DMS153 treated with DMSO at 0.1 percent for 48 hours (cell line): ENCODE measurements around the gene CNN3.
A peak's percentile ranks its signal among the peaks of the same experiment; 100 is the strongest.

Experiments used
- DNase-seq: peaks from one replicate; lab custom pipeline; 2025; ENCODE audit not compliant: unreplicated experiment; lab: John Stamatoyannopoulos, UW

Gene CNN3

DNA sequence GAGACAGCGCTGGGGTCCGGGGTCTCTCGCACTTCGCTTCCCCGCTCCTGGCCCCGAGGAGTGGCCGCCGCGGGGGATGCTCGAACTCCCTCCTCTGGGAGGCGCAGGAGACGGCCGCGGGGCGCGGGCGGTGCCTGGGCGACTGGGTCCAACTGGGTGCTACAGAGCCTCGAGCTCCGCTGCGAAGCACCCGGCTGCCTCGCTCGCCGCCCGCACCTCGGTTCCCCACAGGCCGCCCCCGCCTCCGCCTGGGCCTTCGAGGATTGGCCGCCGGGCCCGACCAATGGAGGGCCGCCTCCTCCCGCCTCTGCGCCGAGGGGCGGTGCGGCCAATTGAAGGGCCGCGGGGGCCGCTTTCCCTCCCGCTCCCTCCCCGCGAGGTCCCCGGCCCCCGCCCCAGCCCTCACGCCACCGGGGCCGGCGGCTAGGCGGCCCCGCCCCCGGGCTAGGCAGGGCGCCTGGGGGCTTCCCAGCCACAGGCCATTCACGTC, at the start of gene CNN3:
TSS of gene CNN3 (minus strand) at position 196 of the 490 bp plus-strand sequence. CDS start 216 bp downstream, outside the sequence.
- DNase-seq = peak; percentile 75

DNA sequence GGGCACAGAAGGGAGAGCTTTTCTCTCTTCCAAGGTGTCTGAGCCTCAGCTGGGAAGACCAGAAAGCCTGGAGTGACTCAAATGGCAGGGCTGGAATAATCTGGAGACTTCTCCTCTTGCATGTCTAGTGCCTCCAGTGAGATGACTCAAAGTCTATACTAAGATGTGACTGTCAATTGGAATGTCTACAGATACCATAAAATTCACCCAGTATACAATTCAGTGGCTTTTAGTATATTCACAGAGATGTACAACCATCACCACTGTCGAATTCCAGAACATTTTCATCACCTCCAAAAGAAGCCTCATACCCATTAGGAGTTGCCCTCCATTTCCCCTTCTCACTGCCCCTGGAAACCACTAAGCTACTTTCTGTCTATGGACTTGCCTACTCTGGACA, 47.9 kb upstream of the CNN3 start:
- DNase-seq = no peak

DNA sequence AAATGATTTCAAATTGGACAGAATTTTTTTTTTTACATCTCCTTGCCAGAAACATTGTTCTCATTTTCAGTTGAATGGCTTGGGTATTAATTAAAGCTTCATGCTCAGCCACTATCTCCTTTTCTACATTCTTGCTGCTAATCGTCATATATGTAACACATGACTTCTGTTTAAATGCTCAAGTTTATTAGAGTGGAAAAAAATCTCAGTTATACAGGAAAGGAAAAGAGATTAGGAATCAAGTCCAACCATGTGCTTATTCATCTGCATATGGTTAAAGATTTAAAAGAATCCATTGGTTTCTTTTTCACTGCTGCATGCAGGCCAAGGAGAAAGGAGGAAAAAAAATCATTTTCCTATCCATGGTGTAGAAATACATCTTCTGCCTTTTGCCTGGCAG, 47.3 kb upstream of the CNN3 start:
- DNase-seq = no peak

DNA sequence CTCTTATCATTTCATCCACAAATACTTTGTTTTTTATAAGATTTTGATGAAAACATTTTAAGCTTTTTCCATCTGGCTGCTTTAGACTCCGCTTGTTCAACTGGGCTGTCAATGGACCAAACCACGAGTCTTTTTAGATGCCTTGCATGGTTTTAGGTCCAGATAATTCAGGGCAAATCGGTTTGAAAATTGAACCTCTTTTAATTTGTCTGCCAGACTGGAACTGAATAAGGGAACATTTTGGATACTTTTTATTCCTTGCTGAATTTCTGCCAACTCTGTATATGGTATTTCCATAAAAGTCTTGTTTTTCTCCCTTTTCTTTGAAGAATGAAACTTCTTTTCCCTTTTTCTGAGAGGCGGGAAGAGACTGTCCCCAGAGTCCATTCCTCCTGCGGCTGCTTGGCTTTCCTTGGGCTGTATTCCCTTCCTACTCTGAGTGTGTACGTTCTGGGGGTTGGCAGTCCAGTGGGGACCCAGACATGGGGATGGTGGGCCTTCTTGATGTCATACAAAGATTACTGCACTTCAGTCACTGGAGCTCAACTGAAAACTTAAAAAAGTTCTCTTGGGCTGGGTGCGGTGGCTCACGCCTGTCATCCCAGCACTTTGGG, 46.5 kb upstream of the CNN3 start:
- DNase-seq = no peak

DNA sequence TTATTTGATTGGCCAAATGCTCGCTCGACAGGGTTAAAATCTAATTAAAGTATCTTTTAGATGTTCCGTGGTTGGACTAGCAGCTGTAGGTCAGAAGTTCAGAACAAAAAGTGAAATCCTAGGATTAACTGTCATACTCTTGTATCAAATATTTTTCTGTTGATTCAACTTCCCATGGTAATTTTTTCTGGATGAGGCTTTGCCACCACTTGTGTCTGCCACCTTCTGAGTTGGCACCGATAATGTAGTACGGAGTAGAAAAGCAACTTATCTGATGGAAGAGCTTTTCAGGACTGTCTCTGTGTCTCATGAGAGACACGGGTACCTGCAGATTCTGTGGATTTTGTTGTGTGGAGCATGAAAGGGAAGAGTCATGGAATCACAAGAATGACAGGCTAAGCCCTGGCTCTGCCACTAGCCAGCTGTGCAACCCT, 44.6 kb upstream of the CNN3 start:
- DNase-seq = no peak

DNA sequence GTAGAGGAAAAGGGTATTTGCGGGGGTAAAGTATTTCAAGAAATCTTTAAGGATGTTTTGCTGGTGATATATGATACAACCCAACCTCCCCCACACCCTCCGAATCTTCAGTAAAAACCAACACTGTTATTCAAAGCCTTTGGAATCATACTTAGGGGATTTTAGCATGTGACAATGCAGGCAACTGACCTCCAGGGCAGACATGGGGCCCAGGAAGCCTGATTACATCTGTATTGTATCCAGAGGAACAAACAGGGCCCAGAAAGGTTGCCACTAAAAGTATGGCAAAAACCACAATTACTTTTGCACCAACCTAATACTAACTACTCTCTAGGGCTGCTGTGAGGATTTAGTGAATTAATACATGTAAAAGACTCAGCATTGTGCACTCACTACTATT, 43.9 kb upstream of the CNN3 start:
- DNase-seq = no peak

DNA sequence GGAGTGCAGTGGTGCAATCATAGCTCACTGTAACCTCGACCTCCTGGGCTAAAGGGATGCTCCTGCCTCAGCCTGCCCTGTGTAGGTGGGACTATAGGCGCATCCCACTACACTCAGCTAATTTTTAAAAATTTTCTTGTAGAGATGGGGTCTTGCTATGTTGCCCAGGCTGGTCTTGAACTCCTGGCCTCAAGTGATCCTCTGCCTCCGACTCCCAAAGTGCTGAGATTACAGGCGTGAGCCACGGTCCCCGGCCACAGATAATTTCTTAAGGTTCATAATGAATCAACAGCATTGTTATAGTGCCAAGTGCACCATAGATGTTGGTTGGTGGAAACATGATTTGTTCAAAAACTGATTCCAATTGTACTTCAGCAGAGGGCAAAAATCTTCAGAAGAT, 42.2 kb upstream of the CNN3 start:
- DNase-seq = no peak

DNA sequence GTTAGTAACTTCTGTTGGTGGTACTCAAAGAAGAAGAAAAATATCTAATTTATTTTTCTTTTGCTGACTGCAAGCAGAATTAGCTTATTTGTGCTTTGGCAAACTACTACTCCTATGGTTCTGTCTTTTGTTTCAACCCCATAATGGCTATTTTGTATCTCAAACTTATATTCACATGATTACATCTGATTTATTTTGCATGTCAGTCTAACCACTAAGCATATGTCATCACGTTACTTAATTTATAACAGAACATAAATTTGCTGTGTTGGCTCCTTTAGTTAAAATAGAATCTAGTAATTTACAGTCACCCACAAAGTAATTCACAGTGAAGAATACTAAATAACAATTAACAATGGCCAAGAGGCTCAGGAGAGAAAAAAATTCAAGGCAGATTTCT, 39.1 kb upstream of the CNN3 start:
- DNase-seq = no peak

DNA sequence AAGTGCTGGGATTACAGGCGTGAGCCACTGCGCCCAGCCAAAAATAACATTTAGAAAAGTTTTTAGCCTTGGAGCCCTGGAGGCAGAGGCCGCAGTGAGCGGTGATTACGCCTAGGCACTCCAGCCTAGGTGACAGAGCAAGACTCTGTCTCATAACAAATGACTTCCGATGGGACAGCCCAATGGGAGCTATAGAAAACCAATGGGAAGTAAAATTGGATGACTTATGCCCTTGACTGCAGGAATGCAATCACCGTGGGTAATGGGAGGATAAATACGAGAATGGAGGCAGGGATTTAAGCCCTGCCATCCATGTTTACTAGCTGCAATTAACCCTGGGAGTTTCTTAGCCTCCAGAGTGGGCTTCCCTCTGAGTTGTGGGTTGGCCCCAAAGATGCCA, 37.0 kb upstream of the CNN3 start:
- DNase-seq = no peak

DNA sequence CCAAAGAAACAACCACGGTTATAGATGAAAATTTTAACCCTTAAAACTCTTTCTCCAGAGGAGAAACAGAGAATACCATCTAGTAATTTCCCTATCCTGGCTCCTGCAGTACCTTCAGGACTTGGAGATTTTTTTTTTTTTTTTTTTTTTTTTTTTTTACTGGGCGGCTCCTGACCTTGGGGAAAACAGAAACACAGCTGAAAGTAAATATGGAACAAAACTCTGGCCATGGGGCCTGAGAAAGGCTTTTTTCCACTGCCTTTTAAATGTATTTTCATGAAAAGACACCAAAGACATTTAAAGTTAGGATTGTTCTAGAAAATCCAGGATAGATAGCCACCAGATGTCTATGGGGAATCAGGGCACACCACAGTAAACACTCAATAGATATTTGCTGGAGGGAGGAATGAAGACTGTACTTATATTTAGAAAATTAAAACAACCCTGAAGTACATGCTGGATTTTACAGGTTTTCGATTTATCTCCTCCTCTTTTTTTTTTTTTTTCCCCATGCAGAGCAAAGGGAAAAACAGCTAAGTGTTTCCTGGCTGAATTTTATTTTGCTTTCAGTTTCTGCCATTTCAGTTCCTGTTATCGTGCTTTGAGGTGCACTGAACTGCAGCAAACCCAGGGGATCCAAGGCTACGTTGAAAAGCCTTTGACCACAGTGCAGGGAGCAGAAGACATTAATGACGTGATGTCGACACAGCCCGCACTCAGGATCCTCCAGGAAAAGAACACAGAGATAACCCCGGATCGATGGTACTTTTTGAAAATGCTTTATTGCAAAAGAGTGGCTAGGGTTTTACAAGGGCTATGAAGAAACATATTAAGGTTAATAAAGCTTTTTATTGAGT, 35.7 kb upstream of the CNN3 start:
- DNase-seq = peak; percentile 23

DNA sequence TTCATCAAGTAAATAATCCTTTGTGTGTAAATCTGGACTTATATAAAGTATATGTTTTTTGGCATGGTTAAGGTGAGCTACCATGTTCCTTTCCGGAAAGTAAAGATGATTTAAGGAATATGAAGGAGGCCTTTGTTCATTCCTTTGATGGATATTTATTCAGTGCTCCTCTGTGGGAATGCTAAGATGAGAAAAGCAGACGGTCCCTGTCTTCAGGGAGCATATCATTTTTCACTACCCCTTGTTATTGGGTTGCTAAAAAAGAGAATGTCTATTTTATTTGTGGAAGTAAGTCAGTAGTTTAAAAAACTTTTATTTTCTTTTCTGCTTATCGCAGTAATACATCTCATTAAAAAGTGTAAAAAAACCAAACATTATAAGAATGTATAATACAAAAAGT, 35.1 kb upstream of the CNN3 start:
- DNase-seq = no peak

DNA sequence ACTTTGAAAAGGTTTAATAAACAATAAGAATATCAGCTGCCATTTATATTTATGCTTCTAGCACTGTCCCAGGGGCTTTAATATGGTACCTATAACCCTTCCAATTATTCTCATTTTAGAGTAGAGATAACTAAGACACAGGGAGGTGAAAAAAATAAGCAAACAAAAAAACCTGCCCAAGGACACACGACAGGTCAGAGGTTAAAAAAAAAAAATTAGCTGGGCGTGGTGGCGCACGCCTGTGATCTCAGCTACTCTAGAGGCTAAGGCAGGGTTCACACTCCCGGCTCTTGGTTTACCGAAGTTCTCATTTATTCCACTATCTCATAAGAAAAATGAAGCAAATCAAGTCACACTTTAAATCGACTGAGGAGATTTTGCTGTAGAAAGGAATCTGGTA, 34.7 kb upstream of the CNN3 start:
- no peak for DNase-seq

DNA sequence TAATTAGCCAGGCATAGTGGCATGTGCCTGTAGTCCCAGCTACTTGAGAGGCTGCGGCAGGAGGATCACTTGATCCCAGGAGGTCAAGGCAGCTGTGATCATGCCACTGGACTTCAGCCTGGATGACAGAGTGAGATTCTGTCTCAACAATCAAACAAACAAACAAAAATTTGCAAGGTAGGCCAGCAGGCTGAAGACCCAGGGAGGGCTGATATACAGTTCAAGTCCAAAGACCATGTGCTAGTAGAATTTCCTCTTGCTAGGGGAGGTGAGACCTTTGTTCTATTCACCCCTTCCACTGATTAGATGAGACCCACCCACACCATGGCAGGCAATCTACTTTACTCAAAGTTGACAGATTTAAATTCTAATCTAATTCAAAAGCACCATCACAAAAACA, 31.2 kb upstream of the CNN3 start:
- DNase-seq = no peak

DNA sequence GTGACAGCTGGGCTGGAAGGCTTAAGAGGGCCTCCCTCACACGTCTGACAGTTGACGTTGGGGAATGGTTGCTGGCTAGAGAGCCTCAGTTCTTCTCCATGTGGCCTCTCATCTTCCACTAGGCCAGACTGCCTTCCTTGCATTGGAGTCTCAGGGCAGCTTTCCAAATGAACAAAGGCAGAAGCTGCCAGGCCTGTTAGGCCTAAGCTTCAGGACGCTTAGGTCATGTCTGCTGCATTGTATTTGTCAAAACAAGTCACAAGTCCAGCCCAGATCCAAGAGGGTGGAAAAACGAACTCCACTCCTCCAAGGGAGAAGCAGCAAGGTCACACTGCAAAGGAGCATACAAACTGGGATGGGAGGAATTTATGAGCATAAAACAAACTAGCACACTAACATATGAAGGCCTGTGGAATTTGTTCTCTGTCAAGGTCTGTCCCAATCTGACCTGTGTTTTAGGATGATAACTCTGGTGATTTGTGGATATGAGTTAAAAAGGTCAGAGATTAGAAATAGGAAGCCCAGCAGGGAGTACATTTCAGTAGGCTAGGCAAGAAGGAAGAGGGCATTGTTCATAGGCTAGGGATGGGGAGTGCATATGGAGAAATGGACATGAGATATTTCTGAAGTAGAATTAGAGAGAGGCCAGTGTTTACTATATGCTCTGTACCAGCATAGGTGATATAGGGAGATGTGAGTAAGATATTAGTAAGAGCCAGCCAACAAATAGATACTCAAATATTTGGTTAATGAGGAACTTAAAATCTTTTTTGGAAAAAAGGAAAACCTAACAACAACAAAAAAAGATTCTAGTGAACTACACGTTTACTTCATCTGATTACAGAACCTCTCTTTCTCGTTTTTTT, 29.1 kb upstream of the CNN3 start:
- no peak for DNase-seq

DNA sequence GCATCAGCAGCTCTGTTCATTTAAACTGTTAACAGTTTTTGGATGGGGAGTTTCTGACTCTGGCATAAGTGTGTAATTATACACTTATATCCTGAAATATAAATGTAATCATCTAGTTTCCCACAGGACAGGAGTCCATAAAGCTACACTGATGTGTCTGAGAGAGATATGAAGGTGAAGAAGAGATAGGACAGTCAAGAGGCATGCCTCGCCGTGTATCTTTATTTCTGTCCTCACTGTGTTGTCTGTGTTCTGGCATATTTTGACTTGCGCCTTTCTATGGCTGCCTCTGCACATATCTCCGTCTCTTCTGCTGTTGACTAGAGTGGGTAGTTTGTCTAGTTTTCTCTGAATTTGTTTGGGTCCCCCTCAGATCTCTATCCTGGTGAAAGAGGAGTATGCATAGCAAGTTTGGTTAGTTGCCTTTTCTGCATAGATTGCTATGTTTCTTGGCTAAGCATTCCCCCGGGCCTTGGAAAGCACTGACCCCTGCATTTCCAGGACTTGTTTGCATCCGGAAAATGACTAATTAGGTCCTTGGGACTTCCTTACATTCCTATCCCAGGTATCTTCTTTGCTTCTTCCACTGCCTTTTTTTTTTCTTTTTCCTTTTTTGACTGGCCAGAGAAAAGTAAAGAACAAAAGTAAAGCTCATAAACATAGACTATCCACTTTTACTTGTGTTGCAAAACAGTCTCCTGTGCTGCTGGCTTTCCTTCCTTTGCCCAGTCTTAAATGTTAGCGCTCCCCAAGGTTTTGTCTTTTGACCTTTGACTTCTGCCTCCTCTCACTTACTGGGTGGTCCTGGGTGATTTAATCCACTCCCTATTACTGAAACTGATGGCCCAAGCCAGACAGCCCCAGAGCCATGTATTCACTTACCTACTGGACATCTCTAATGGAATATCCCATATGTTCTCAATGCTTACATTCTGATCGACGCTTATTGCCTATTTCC, 27.6 kb upstream of the CNN3 start:
- no peak for DNase-seq

DNA sequence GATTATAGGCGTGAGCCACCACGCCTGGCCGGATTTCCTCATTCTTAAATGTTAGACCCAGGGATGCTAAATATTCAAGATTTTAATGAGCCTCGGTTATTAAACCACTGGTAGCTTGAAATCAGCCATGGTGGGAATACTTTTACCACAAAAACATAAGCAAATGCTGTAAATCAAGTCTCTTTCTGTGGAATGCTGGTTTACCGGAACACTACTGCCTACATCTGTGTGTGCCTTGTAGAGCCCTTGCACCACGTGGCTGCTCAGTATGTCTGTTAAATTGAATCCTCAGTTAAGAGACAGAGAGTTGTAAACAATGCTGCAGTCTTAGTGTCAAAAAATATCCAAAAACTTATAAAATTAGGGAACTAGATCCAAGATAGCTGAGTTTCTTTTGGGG, 26.8 kb upstream of the CNN3 start:
- DNase-seq = no peak

DNA sequence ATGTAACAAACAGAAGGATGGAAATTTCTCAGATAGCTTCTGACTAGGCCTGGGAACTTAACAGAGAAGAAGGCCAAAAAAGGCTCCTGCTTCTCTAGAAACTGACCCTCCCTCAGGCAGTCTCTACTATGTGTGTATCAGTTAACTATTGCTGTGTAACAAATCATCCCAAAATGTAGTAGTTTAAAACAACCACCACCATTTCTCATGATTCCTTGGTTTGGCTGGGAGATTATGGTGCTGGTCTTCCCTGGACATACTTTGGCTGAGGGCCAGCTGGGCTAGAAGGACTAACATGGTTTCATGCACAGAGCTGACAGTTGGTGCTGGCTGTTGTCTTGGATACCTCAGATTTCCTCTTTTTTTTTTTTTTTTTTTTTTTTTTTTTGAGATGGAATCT, 26.2 kb upstream of the CNN3 start:
- no peak for DNase-seq

DNA sequence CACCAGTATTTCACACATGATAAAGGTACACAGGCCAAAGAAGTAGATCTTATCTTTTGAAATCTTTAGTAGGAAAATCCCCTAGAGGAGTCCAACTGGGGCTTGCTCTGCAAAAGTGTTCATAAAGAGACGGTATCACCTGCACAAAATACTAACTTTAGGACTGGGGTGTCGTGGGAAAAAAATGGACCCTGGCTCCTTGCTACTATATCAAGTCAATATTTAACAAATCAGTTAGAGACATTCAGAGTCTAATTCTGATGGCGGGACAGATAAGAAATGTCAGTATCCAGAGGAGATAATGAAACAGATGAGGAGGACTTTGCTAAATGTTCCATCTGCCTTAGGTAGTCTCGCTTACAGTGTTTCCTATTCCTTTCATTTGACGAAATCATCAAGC, 25.6 kb upstream of the CNN3 start:
- no peak for DNase-seq

DNA sequence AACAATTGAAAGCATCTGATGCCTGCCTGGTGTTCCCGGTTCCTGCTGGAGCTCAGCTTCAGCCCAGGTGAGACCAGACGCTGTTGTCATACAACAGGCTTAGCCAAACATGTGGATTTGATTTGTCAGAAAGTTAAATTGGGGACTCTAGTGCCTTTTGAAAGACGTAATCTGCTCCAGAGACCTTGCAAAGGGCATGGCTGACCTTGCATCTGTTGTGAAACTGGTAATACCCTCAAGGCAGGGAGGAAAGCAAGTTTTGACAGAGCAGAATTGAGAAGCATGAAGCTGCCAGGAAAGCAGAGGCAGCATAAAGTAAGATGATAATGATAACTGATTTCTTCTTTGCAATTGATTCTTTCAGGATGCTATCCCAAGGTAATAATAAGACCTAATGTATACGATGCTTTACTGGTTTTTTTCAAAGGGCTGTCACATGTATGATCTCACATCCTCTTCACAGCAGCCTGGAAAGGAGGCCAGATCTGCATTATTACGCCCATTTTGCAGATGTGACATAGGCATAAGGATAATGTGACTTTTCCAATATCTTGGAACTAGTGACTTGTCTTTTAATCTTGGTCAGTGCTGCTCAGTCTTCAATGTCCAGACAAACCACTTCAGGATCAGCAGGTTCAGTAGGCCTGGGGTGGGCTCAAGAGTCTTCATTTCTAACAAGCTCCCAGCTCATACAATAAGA, 24.7 kb upstream of the CNN3 start:
- no peak for DNase-seq

DNA sequence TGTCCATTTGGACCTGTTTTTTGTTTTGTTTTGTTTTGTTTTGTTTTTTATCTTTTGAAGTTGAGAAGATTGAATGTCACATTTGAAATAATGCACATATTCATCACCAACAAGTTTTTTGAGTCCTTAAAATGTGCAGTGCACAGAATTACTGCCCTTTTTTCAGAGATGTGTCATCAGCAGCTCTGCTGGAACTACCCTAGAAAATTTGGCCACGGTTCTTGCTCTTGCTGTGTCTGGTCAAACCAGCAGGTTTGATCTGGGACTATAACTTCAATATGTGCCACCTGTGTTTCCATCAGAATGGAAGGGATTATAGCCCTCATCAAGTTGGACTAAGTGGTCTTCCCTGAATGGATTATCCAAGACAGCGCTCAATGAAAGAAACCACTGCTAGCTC, 24.1 kb upstream of the CNN3 start:
- no peak for DNase-seq
